ENCODE measurements around the gene MED4.

GRCh38 chr13:48068036-48068435, 26.9 kb downstream of the MED4 start:
- no peak for TF ChIP-seq POLR2A (IDR thresholded peaks at IDR 0.05)
- TF ChIP-seq CTCF (IDR thresholded peaks at IDR 0.05): no peak
- no peak for TF ChIP-seq EP300 (IDR thresholded peaks at IDR 0.05)
